A673 (cell line): ENCODE data around the gene GSTA1.

Source experiments
- EZH2 ChIP-seq: fragments of 200-600 bp; sonication (generic); IDR thresholded peaks from 2 replicates; pipeline ENCODE4 v1.6.1; 2017; ENCODE audit warnings: borderline replicate concordance, low read depth, mild to moderate bottlenecking, mixed read lengths, antibody characterized with exemption, low read length; ENCODE audit not compliant: poor library complexity, severe bottlenecking
- TF ChIP-seq, protein P1 (sequence below): fragments of 300-800, 200-600 bp; sonication (generic); conservative IDR thresholded peaks from 2 replicates; pipeline ENCODE4 v1.5.1; 2017; ENCODE audit warnings: low read depth, mild to moderate bottlenecking, antibody characterized with exemption, low read length, moderate library complexity, mixed read lengths

GRCh38 chr6:52815167-52816092, 11.8 kb upstream of the GSTA1 start:
- TF ChIP-seq, protein P1, sequence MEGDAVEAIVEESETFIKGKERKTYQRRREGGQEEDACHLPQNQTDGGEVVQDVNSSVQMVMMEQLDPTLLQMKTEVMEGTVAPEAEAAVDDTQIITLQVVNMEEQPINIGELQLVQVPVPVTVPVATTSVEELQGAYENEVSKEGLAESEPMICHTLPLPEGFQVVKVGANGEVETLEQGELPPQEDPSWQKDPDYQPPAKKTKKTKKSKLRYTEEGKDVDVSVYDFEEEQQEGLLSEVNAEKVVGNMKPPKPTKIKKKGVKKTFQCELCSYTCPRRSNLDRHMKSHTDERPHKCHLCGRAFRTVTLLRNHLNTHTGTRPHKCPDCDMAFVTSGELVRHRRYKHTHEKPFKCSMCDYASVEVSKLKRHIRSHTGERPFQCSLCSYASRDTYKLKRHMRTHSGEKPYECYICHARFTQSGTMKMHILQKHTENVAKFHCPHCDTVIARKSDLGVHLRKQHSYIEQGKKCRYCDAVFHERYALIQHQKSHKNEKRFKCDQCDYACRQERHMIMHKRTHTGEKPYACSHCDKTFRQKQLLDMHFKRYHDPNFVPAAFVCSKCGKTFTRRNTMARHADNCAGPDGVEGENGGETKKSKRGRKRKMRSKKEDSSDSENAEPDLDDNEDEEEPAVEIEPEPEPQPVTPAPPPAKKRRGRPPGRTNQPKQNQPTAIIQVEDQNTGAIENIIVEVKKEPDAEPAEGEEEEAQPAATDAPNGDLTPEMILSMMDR: peak; percentile 79
- no peak for TF ChIP-seq EZH2
